AG20443 (cell line): Measurements from ENCODE around the gene SLC17A2.

ENCODE experiments used
- DNase-seq: peaks from one replicate; pipeline ENCODE4 v3.0.0; 2012; ENCODE audit warnings: low spot score, mixed read lengths

The SLC17A2 gene

GRCh38 chr6:25919657-25920056, 10.8 kb downstream of the SLC17A2 start:
- DNase-seq: no peak

- no peak for DNase-seq
Observed at GRCh38 chr6:25918083-25918683, 12.3 kb downstream of the SLC17A2 start.

DNA sequence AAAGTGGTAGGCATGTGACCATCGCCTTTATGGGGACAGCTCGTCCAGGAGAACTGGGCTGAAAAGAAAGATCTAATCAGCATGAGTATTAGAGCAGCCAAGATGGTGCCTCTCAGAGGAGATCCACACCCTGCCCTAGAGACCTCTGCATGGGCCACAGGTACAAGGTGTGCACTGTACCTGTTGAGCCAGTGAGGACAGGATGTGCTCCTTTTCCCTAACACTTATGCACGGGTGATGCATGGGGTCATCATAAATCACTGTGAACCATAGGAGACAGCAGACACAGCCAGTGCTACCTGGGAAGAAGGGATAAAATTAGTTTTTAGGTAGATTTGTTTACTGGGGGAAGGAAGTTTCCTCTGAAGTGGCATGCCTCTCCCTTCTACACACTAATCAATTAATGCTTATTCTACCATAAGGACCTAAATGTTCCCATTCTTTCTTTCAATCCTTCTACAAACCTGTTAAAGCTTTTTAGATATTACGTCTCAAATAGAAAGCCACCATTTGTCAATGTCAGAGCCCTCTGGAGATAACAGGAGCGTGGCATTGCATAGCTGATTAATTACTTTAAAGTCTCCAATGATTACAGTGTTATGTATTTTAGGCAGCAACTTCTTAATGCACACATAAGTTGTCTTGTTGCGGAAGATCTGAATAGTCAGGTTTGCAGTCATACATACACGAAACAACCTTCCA, 13.6 kb downstream of the SLC17A2 start:
- no peak for DNase-seq

DNA sequence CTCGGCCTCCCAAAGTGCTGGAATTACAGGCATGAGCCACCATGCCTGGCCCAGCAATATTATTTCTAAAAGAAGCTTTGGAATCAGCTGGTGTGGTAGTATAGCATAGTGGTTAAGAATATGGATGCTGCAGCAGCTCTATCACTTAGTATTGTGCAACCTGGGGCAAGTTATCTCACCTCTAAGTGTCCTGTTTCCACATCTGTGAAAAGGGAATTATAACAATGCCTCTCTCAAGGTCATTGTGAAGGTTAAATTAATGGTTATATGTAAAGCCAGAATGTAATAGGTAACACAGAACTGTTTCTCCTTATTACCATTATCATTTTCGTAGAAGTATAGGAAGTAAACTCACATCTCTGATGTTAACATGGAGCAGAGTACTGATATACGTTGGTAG, 14.2 kb downstream of the SLC17A2 start:
- no peak for DNase-seq

GRCh38 chr6:25913741-25914140, 16.8 kb downstream of the SLC17A2 start:
- no peak for DNase-seq

- no peak for DNase-seq
Observed at GRCh38 chr6:25911351-25911750, 19.1 kb downstream of the SLC17A2 start.

- no peak for DNase-seq
Observed at GRCh38 chr6:25907475-25908014, 22.9 kb downstream of the SLC17A2 start.

- no peak for DNase-seq
Observed at GRCh38 chr6:25903467-25904099, 26.9 kb downstream of the SLC17A2 start.

DNA sequence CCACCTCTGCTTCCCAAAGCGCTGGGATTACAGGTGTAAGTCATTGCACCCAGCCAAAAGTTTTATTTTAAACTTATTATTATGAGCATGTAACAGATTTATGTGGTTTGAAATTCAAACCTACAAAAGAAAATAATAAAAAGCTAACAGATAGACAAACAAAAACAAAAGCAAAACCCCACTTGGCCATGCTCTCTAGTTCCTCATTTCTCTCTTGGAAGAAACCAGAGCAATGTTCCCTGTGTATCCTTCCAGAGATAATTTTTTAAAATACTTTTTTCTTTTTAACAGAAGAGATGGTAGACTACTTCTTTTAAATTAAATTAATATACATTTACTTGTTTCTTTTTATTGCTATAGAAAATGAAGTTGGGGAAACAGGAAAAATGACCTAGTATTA, 28.4 kb downstream of the SLC17A2 start:
- no peak for DNase-seq

GRCh38 chr6:25900843-25901242, 29.6 kb downstream of the SLC17A2 start:
- no peak for DNase-seq

DNA sequence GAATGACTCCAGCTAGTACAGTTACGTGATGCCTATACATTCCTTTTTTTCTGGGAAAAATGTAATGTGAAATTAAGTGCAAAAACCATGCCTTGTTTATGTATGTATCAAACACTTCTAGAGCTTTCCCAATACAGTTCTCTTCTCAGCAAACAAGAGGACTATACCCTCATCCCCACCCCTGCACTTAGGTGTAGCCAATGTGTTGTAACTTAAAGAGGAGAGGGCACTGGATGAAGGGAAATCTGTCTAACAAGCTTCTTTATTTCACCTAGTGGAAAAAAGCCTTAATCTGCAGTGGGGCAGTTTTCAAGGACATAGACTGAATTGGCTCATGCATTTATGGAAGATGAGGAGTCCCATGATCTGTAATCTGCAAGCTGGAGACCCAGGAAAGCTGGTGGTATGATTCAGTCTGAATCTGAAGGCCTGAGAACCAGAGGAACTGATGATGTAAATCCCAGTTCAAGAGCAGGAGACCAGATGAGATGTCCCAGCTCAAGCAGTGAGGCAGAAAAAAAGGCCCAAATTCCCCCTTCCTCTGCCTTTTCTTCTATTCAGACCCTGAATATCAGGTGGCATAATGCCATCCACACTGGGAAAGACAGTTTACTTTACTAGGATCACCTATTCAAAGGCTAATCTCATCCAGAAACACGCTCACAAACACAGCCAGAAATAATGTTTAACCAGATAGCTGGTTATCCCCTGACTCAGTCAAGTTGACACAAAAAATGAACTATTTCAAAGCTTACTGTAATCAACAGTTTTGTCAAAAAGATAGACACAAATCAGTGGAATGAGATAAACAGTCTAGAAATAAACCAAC, 30.7 kb downstream of the SLC17A2 start:
- DNase-seq: no peak

- DNase-seq: no peak
Observed at GRCh38 chr6:25899123-25899522, 31.4 kb downstream of the SLC17A2 start.

GRCh38 chr6:25898289-25898977, 32.1 kb downstream of the SLC17A2 start:
- DNase-seq: no peak

GRCh38 chr6:25896252-25896651, 34.2 kb downstream of the SLC17A2 start:
- DNase-seq: no peak

- no peak for DNase-seq
Observed at GRCh38 chr6:25895771-25896170, 34.7 kb downstream of the SLC17A2 start.

- DNase-seq: no peak
Observed at GRCh38 chr6:25893778-25894177, 36.7 kb downstream of the SLC17A2 start.

GRCh38 chr6:25892877-25893276, 37.6 kb downstream of the SLC17A2 start:
- no peak for DNase-seq

GRCh38 chr6:25889877-25890853, 40.3 kb downstream of the SLC17A2 start:
- DNase-seq: peak; percentile 49

DNA sequence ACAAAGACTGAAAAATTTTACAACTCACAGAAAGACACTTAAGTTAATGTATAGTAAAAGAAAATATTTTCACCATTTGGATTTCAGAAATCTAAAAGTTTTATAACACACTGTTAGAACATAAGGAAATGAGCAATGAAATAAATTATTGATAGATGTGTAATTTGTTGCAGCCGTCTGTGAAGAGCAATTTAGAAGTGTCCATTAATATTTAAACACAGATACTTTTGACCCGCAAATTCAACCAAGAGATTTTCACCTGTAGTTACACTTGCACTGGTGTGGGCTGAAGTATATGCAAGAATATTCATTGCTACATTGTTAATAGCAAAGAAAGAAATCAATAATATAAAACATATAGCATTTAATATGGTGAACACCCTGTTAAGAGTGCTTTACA, 41.9 kb downstream of the SLC17A2 start:
- DNase-seq: no peak

DNA sequence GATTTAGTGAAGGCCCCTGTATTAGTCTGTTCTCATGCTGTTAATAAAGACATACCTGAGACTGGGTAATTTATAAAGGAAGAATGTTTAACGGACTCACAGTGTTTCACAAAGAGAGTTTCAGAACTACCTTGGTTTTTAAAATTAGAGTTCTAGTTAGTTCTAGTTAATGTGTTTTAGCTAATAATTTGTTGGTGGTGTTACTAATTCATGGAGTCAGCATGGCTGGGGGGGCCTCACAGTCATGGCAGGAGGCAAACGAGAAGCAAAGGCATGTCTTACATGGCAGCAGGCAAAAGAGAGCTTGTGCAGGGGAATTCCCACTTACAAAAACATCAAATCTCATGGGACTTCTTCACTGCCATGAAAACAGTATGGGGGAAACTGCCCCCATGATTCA, 44.4 kb downstream of the SLC17A2 start:
- no peak for DNase-seq

DNA sequence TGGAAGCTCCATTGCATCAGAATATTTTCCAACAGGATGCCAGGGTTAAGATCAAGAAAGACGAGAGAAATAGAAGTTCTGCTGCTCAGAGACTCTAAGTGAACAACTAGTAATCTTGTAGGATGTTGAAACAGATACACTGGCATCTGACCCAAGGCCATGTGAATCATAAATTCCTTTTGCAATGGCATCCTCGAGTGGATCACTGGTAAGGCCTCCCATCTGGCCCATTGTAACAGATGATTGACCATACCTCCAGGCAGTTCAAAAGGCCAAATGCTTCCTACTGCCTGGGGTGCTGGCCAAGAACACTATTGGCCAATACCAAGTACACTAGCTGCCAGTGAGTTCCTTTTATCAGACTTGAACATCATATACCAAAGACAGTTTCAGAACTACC, 46.5 kb downstream of the SLC17A2 start:
- peak; percentile 37 for DNase-seq
